Activated CD4-positive, alpha-beta memory T cell treated with anti-CD3 and anti-CD28 coated beads, Interleukin-2, amount 10 ng/mL, durations not matched to agents 7 days and 5 days (primary cell): Measurements from ENCODE around the gene UPB1. TPM values are rescaled to one million over a fixed set of nuclear protein-coding genes. Genes with fewer than 3 reads are reported as not detected.

Source experiments
- CTCF ChIA-PET: fragments of 350-600 bp; sonication (Branson Sonifier 250); formaldehyde crosslinking; loops from one replicate; lab custom pipeline; 2021; ENCODE audit warnings: antibody characterized with exemption, inconsistent platforms; lab: Charles Lee
- POLR2A ChIA-PET: fragments of 350-600 bp; sonication (Branson Sonifier 250); formaldehyde crosslinking; loops from one replicate; lab custom pipeline; 2021; ENCODE audit warnings: antibody characterized with exemption; lab: Charles Lee
- DNase-seq: peaks from one replicate; pipeline ENCODE4 v3.0.0-alpha.2; 2020
- H3K27ac Mint-ChIP-seq: one replicate; pipeline ENCODE4 v1.8.0; 2021; ENCODE audit warnings: mild to moderate bottlenecking, mixed read lengths
- H3K27me3 Mint-ChIP-seq: one replicate; pipeline ENCODE4 v1.8.0; 2021; ENCODE audit warnings: mixed read lengths
- H3K36me3 Mint-ChIP-seq: one replicate; pipeline ENCODE4 v1.8.0; 2021; ENCODE audit warnings: low read depth, mixed read lengths
- H3K4me1 Mint-ChIP-seq: one replicate; pipeline ENCODE4 v1.8.0; 2021; ENCODE audit warnings: mixed read lengths
- H3K4me3 Mint-ChIP-seq: one replicate; pipeline ENCODE4 v1.8.0; 2021; ENCODE audit warnings: mild to moderate bottlenecking, mixed read lengths
- H3K9me3 Mint-ChIP-seq: one replicate; pipeline ENCODE4 v1.8.0; 2021; ENCODE audit warnings: mixed read lengths
- total RNA-seq, 2 experiments: library from RNA; stranded (reverse); gene quantifications; one replicate each; pipeline ENCODE4 v1.2.3, GENCODE V29; 2021

UPB1 gene
- total RNA-seq, 2 experiments from 2014 or later, result 0.30 to 0.33 TPM

- Mint-ChIP-seq H3K9me3 (no peaks in the 10 kb centered on the region), H3K36me3 (no peaks in the 10 kb centered on the region), H3K4me3 (no peak overlapping the region), H3K27me3 (peaks cover 7% of the 10 kb centered on the region), H3K27ac (peak overlapping the region; percentile 18), H3K4me1 (peaks cover 23% of the 10 kb centered on the region)
- CTCF ChIA-PET, result interaction anchor here (0.7 to 1.6 kb wide), 3 partner anchors 8 to 20 kb away, joined by 3 to 4 read pairs (median 3); no protein-coding TSS in a partner anchor
- POLR2A ChIA-PET, result interaction anchor here (0.6 kb wide), 1 partner anchor 29 kb away, joined by 5 read pairs; no protein-coding TSS in a partner anchor
- DNase-seq, result no peak
Measured at GRCh38 chr22:24510637-24511625, 15.8 kb downstream of the UPB1 start.

- Mint-ChIP-seq H3K4me1 (peaks cover 17% of the 10 kb centered on the region), H3K9me3 (no peaks in the 10 kb centered on the region), H3K36me3 (no peaks in the 10 kb centered on the region), H3K27ac (no peak overlapping the region), H3K27me3 (peaks cover 8% of the 10 kb centered on the region), H3K4me3 (no peak overlapping the region)
- ChIA-PET POLR2A (no interaction called here), CTCF (interaction anchor here (0.9 kb wide), 1 partner anchor 16 kb away, joined by 4 read pairs; no protein-coding TSS in a partner anchor)
- no peak for DNase-seq
Measured at GRCh38 chr22:24512043-24512442, 16.9 kb downstream of the UPB1 start.

- CTCF ChIA-PET, result interaction anchor here (1.6 kb wide), 1 partner anchor 10 kb away, joined by 3 read pairs; no protein-coding TSS in a partner anchor
- H3K36me3 Mint-ChIP-seq, result no peaks in the 10 kb centered on the region
- peaks cover 16% of the 10 kb centered on the region for H3K4me1 Mint-ChIP-seq
- peaks cover 13% of the 10 kb centered on the region for H3K27me3 Mint-ChIP-seq
- H3K9me3 Mint-ChIP-seq, result no peaks in the 10 kb centered on the region
- H3K4me3 Mint-ChIP-seq, result no peak overlapping the region
- DNase-seq, result no peak
- no peak overlapping the region for H3K27ac Mint-ChIP-seq
- POLR2A ChIA-PET, result no interaction called here
Measured at GRCh38 chr22:24513378-24514240, 18.5 kb downstream of the UPB1 start.

- ChIA-PET CTCF (interaction anchor here (1.6 kb wide), 1 partner anchor 9 kb away, joined by 3 read pairs; no protein-coding TSS in a partner anchor), POLR2A (no interaction called here)
- H3K9me3 Mint-ChIP-seq, result no peaks in the 10 kb centered on the region
- no peak overlapping the region for H3K27ac Mint-ChIP-seq
- H3K36me3 Mint-ChIP-seq, result no peaks in the 10 kb centered on the region
- H3K4me1 Mint-ChIP-seq, result peaks cover 16% of the 10 kb centered on the region
- DNase-seq, result no peak
- H3K27me3 Mint-ChIP-seq, result peaks cover 16% of the 10 kb centered on the region
- no peak overlapping the region for H3K4me3 Mint-ChIP-seq
Measured at GRCh38 chr22:24514241-24515026, 19.3 kb downstream of the UPB1 start.

GRCh38 chr22:24515027-24515338 is 19.9 kb downstream of the UPB1 start:
- no peak overlapping the region for H3K27ac Mint-ChIP-seq
- peaks cover 16% of the 10 kb centered on the region for H3K4me1 Mint-ChIP-seq
- H3K36me3 Mint-ChIP-seq, result no peaks in the 10 kb centered on the region
- DNase-seq, result no peak
- H3K9me3 Mint-ChIP-seq, result no peaks in the 10 kb centered on the region
- ChIA-PET CTCF (no interaction called here), POLR2A (no interaction called here)
- peaks cover 16% of the 10 kb centered on the region for H3K27me3 Mint-ChIP-seq
- H3K4me3 Mint-ChIP-seq, result no peak overlapping the region

GRCh38 chr22:24516301-24516737 is 21.2 kb downstream of the UPB1 start:
- Mint-ChIP-seq H3K36me3 (no peaks in the 10 kb centered on the region), H3K9me3 (no peaks in the 10 kb centered on the region), H3K27ac (no peak overlapping the region), H3K4me3 (no peak overlapping the region), H3K4me1 (peaks cover 5% of the 10 kb centered on the region), H3K27me3 (peaks cover 16% of the 10 kb centered on the region)
- POLR2A ChIA-PET, result no interaction called here
- no peak for DNase-seq
- CTCF ChIA-PET, result no interaction called here

- Mint-ChIP-seq H3K4me3 (no peak overlapping the region), H3K36me3 (no peaks in the 10 kb centered on the region), H3K9me3 (no peaks in the 10 kb centered on the region), H3K27ac (no peak overlapping the region), H3K4me1 (peaks cover 6% of the 10 kb centered on the region), H3K27me3 (peaks cover 16% of the 10 kb centered on the region)
- ChIA-PET CTCF (interaction anchor here (1.3 kb wide), 1 partner anchor 10 kb away, joined by 5 read pairs; no protein-coding TSS in a partner anchor), POLR2A (interaction anchor here (1.4 kb wide), 1 partner anchor 37 kb away, joined by 3 read pairs; no protein-coding TSS in a partner anchor)
- no peak for DNase-seq
Measured at GRCh38 chr22:24517446-24517845, 22.3 kb downstream of the UPB1 start.

GRCh38 chr22:24518228-24518627 is 23.1 kb downstream of the UPB1 start:
- CTCF ChIA-PET, result interaction anchor here (1.3 to 1.5 kb wide), 2 partner anchors 9 to 11 kb away, joined by 3 to 5 read pairs; no protein-coding TSS in a partner anchor
- no peak overlapping the region for H3K4me3 Mint-ChIP-seq
- H3K27ac Mint-ChIP-seq, result no peak overlapping the region
- H3K9me3 Mint-ChIP-seq, result no peaks in the 10 kb centered on the region
- H3K27me3 Mint-ChIP-seq, result peaks cover 16% of the 10 kb centered on the region
- no peak for DNase-seq
- no peaks in the 10 kb centered on the region for H3K36me3 Mint-ChIP-seq
- H3K4me1 Mint-ChIP-seq, result peaks cover 6% of the 10 kb centered on the region
- POLR2A ChIA-PET, result interaction anchor here (1.4 kb wide), 1 partner anchor 36 kb away, joined by 3 read pairs; no protein-coding TSS in a partner anchor

GRCh38 chr22:24518771-24519485 is 23.8 kb downstream of the UPB1 start:
- peaks cover 16% of the 10 kb centered on the region for H3K27me3 Mint-ChIP-seq
- no peaks in the 10 kb centered on the region for H3K36me3 Mint-ChIP-seq
- no peak overlapping the region for H3K4me3 Mint-ChIP-seq
- ChIA-PET POLR2A (interaction anchor here (1.4 kb wide), 1 partner anchor 35 kb away, joined by 3 read pairs; no protein-coding TSS in a partner anchor), CTCF (interaction anchor here (1.5 kb wide), 1 partner anchor 11 kb away, joined by 3 read pairs; no protein-coding TSS in a partner anchor)
- no peaks in the 10 kb centered on the region for H3K9me3 Mint-ChIP-seq
- no peak overlapping the region for H3K27ac Mint-ChIP-seq
- DNase-seq, result no peak
- H3K4me1 Mint-ChIP-seq, result peaks cover 6% of the 10 kb centered on the region

- Mint-ChIP-seq H3K27ac (no peak overlapping the region), H3K4me3 (no peak overlapping the region), H3K4me1 (peaks cover 6% of the 10 kb centered on the region), H3K27me3 (peaks cover 16% of the 10 kb centered on the region), H3K9me3 (no peaks in the 10 kb centered on the region), H3K36me3 (no peaks in the 10 kb centered on the region)
- no peak for DNase-seq
- CTCF ChIA-PET, result interaction anchor here (1.5 kb wide), 1 partner anchor 10 kb away, joined by 3 read pairs; no protein-coding TSS in a partner anchor
- POLR2A ChIA-PET, result no interaction called here
Measured at GRCh38 chr22:24519496-24519895, 24.4 kb downstream of the UPB1 start.

- no peak overlapping the region for H3K27ac Mint-ChIP-seq
- no peak overlapping the region for H3K4me3 Mint-ChIP-seq
- peaks cover 16% of the 10 kb centered on the region for H3K4me1 Mint-ChIP-seq
- no peaks in the 10 kb centered on the region for H3K9me3 Mint-ChIP-seq
- DNase-seq, result peak; percentile 52
- peaks cover 13% of the 10 kb centered on the region for H3K27me3 Mint-ChIP-seq
- ChIA-PET CTCF (interaction anchor here (0.5 to 4.3 kb wide), 14 partner anchors 9 to 323 kb away, joined by 3 to 36 read pairs (median 6); partner anchors contain the start of gene ADORA2A), POLR2A (interaction anchor here (0.9 kb wide), 1 partner anchor 94 kb away, joined by 3 read pairs; the partner anchor contains the start of gene ADORA2A)
- no peaks in the 10 kb centered on the region for H3K36me3 Mint-ChIP-seq
Measured at GRCh38 chr22:24521791-24522245, 26.7 kb downstream of the UPB1 start.
